AG10803 (cell line): ENCODE measurements around the gene SORT1.
A peak's percentile ranks its signal among the peaks of the same experiment; 100 is the strongest.

ENCODE experiments used
- DNase-seq: peaks from one replicate; pipeline ENCODE4 v3.0.0; 2010; ENCODE audit warnings: low read depth
- H3K4me3 ChIP-seq: 2 replicates; pipeline ENCODE4 v1.5.1; 2011; ENCODE audit warnings: mild to moderate bottlenecking, low read length, control low read depth
- TF ChIP-seq, protein P1 (sequence below): conservative IDR thresholded peaks from 2 replicates; pipeline ENCODE4 v1.5.1; 2011; ENCODE audit warnings: mild to moderate bottlenecking, low read length, control low read depth, inconsistent platforms

SORT1 gene

DNA sequence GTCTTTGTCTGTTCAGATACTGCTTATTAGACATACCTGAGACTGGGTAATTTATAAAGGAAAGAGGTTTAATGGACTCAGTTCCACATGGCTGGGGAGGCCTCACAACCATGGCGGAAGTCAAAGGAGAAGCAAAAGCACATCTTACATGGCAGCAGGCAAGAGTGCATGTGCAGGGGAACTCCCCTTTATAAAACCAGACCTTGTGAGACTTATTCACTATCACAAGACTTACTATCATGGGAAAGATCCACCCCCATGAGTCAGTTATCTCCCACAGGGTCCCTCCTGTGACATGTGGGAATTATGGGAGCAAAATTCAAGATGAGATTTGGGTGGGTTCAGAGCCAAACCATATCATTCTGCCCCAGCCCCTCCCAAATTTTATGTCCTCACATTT, 35.6 kb upstream of the SORT1 start:
- TF ChIP-seq, protein P1, sequence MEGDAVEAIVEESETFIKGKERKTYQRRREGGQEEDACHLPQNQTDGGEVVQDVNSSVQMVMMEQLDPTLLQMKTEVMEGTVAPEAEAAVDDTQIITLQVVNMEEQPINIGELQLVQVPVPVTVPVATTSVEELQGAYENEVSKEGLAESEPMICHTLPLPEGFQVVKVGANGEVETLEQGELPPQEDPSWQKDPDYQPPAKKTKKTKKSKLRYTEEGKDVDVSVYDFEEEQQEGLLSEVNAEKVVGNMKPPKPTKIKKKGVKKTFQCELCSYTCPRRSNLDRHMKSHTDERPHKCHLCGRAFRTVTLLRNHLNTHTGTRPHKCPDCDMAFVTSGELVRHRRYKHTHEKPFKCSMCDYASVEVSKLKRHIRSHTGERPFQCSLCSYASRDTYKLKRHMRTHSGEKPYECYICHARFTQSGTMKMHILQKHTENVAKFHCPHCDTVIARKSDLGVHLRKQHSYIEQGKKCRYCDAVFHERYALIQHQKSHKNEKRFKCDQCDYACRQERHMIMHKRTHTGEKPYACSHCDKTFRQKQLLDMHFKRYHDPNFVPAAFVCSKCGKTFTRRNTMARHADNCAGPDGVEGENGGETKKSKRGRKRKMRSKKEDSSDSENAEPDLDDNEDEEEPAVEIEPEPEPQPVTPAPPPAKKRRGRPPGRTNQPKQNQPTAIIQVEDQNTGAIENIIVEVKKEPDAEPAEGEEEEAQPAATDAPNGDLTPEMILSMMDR: no peak
- no peak overlapping the region for H3K4me3 ChIP-seq
- DNase-seq: no peak

DNA sequence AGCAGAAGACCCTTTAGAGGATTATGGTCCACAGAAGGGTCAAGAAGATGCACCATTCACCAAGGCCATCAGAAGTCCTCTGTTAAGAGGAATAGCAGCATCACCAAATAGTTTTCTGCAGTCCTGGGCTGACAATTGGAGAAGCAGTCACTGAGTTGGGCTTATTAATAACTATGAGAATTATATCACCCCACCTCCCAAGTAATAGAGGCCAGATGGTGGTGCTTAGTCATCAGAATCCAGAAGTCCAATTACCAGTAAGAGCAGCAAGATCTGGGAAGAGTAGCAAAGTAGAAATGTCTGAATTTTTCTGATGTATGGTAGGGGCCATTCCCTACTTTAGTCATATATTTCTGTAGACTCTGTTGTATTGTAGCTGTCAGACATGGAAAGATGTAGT, 34.6 kb upstream of the SORT1 start:
- peak; percentile 84 for DNase-seq
- TF ChIP-seq, protein P1: no peak
- no peak overlapping the region for H3K4me3 ChIP-seq

DNA sequence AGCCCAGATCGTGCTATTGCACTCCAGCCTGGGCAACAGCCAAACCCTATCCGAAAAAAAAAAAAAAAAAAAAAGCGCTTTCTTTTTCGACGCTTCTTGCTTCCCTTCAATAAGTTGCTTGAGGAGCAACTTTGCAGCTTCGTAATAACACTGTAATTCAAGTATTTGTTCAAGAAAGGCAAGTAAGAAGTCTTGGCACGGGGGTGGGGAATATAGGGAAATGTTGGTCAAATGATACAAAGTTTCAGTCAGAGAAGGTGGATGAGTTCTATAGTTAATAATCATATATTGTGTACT, 29.4 kb upstream of the SORT1 start:
- TF ChIP-seq, protein P1: no peak
- H3K4me3 ChIP-seq: peak overlapping the region; percentile 96
- peak; percentile 25 for DNase-seq

DNA sequence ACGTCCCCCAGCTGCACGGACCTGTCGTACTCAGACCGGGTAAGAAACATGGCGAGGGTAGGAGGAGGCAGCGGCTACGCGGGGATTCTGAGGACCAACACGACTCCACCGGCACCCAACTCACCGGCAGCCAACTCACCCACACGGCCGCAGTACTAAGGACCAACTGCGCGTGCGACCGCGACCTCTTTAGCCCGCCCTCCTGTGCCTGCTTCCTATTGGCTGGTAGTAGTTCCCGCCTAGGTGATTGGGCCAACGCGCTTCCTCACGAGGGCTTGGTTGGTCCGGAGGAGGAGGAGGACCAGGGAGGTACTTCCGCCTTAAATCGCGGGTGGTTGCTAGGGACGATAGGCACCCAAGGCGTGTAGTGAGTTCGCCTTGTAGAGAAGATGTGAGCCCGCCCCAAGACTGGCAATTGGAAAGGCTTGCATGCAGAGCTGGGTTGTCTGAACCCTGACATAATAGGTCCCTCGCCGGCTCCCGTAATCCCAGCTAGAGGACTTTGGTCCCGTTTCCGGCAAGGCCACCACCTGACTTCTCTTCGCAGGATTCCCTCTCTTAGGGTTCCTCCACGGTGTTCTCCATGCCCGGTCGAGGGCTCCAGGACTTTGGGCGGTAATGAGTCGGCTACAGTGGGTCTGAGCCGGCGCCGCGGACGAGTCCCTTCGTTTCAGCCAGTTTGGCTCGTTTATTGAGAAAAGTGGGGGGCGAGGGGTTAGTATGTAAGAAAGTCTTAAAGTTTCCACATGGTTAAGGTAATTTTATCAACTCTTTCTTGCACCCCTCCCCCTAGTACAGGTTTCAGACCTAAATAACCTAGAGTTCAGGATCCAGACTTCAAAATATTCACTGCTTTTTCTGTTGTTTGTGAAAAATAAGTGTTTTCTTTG, 28.8 kb upstream of the SORT1 start, which contains the start of gene PSMA5:
PSMA5 (minus strand) TSS at position 168 of the 890 bp plus-strand sequence; CDS start at position 50, 118 bp downstream.
- DNase-seq: peak; percentile 100
- peak within 1 kb of the TSS; percentile 96 for H3K4me3 ChIP-seq
- TF ChIP-seq, protein P1: no peak

DNA sequence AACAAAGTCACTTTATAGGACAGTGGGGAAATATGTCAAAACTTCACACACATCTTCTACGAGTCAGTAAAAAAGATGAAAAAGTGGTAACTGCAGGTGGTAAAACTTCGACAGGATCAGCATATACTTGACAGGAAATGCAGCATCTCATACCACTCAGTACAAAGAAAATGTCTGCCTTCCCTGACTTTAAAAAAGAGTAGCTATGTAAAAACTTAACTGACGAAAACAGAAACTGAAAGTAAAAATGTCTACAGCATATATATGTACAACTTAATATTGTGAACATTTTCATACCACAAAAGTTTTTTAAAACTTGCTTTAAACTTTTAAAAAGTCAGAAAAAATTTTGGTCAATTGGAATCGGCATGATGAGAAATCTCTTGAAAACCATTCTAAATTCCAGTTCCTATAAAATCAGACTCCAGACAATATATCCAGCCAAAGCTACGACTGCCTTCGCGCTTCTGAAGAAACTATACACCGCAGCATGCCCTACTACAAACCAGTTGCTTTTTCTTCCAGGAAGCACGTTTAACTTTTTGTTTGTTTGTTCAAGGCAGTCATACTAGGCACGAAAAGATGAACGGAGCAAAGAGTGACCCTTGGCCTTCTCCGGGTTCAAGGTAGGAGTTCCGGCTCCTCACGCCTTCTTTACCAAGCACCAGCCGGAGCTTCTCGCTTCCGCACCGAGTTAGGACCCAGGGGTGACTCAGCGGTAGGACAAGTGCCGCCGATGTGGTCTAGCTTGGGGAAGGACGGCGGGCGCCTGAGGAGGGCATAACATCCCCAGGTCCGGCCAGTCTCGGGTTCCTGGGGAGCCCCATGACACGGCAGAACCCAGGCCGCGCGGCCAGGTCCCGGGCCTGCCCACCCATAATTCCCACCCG, 27.9 kb upstream of the SORT1 start:
- TF ChIP-seq, protein P1: no peak
- peak; percentile 42 for DNase-seq
- H3K4me3 ChIP-seq: peak overlapping the region; percentile 96

DNA sequence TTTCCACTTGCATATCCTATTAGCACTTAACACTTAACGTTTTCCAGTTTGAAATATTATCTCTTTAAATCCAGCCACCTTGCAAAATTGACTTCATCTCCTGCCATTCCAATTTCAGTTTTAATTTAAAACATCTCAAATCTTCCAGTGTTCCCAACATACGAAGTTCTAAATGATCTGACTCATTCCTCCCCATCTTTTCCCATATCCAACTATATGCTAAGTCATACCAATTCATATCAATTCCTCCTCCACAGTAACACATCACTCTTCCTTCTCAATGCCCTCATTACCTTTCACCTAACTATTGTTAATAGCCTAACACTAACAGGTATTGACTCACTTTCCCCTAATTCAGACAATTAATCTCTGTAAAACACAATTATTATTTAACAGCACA, 25.8 kb upstream of the SORT1 start:
- TF ChIP-seq, protein P1: no peak
- DNase-seq: no peak
- no peak overlapping the region for H3K4me3 ChIP-seq
